Mononuclear cell (primary cell): ENCODE data around the gene MYG1. TPM values are rescaled to one million over a fixed set of nuclear protein-coding genes. Genes with fewer than 3 reads are reported as not detected.

Experiments
- H3K27me3 ChIP-seq: 2 replicates; pipeline ENCODE4 v1.6.0; 2011; ENCODE audit warnings: low read length, control low read depth; ENCODE audit not compliant: insufficient read depth
- H3K4me1 ChIP-seq: 2 replicates; pipeline ENCODE4 v1.5.1; 2011; ENCODE audit warnings: mild to moderate bottlenecking, low read length, control low read depth; ENCODE audit not compliant: insufficient read depth
- H3K4me3 ChIP-seq: 2 replicates; pipeline ENCODE4 v1.5.1; 2011; ENCODE audit warnings: mild to moderate bottlenecking, low read length, moderate library complexity
- H3K9me3 ChIP-seq: 2 replicates; pipeline ENCODE4 v1.5.1; 2011; ENCODE audit warnings: low read depth, mild to moderate bottlenecking, control low read depth, low read length
- total RNA-seq: library from RNA; depleted of rRNA; stranded (reverse); fragments of >200 nt; gene quantifications from one replicate; pipeline ENCODE4 v1.2.3, GENCODE V29; 2012

The MYG1 gene
- total RNA-seq, 1 donor, result 20.4 TPM

- Histone ChIP-seq H3K9me3 (no peaks in the 10 kb centered on the region), H3K27me3 (peaks cover 20% of the 10 kb centered on the region), H3K4me1 (peaks cover 10% of the 10 kb centered on the region), H3K4me3 (no peak overlapping the region)
Observed at GRCh38 chr12:53332744-53333143, 33.2 kb downstream of the MYG1 start.

- Histone ChIP-seq H3K27me3 (peaks cover 21% of the 10 kb centered on the region), H3K9me3 (no peaks in the 10 kb centered on the region), H3K4me3 (no peak overlapping the region), H3K4me1 (peaks cover 15% of the 10 kb centered on the region)
Observed at GRCh38 chr12:53333289-53333688, 33.8 kb downstream of the MYG1 start.

- Histone ChIP-seq H3K9me3 (no peaks in the 10 kb centered on the region), H3K4me1 (peaks cover 19% of the 10 kb centered on the region), H3K4me3 (no peak overlapping the region), H3K27me3 (peaks cover 24% of the 10 kb centered on the region)
Observed at GRCh38 chr12:53333845-53334244, 34.4 kb downstream of the MYG1 start.

GRCh38 chr12:53334822-53335221 is 35.3 kb downstream of the MYG1 start:
- H3K4me3 ChIP-seq, result no peak overlapping the region
- H3K27me3 ChIP-seq, result peaks cover 24% of the 10 kb centered on the region

GRCh38 chr12:53336181-53336681 is 36.7 kb downstream of the MYG1 start, which contains the start of gene SP7:
SP7 (minus strand) TSS chr12:53336354; CDS start chr12:53335646, 708 bp downstream.
- H3K4me1 ChIP-seq, result peaks cover 19% of the 10 kb centered on the region
- no peak within 1 kb of the TSS for H3K4me3 ChIP-seq
- H3K9me3 ChIP-seq, result no peaks in the 10 kb centered on the region
- H3K27me3 ChIP-seq, result peaks cover 24% of the 10 kb centered on the region

More at GRCh38 chr12:53334822-53335221, 35.3 kb downstream of the MYG1 start:
- H3K4me1 ChIP-seq, result peaks cover 19% of the 10 kb centered on the region
- H3K9me3 ChIP-seq, result no peaks in the 10 kb centered on the region

- Histone ChIP-seq H3K4me3 (no peak overlapping the region), H3K27me3 (peaks cover 24% of the 10 kb centered on the region), H3K4me1 (peaks cover 19% of the 10 kb centered on the region), H3K9me3 (no peaks in the 10 kb centered on the region)
Observed at GRCh38 chr12:53338017-53338416, 38.5 kb downstream of the MYG1 start.

GRCh38 chr12:53338916-53339315 is 39.4 kb downstream of the MYG1 start:
- H3K4me3 ChIP-seq, result no peak overlapping the region
- H3K4me1 ChIP-seq, result peaks cover 22% of the 10 kb centered on the region
- no peaks in the 10 kb centered on the region for H3K9me3 ChIP-seq
- H3K27me3 ChIP-seq, result peaks cover 24% of the 10 kb centered on the region

- Histone ChIP-seq H3K9me3 (no peaks in the 10 kb centered on the region), H3K4me3 (no peak overlapping the region), H3K27me3 (peaks cover 24% of the 10 kb centered on the region), H3K4me1 (peaks cover 30% of the 10 kb centered on the region)
Observed at GRCh38 chr12:53340398-53340797, 40.9 kb downstream of the MYG1 start.

GRCh38 chr12:53343449-53343848 is 44.0 kb downstream of the MYG1 start:
- Histone ChIP-seq H3K9me3 (no peaks in the 10 kb centered on the region), H3K27me3 (peaks cover 3% of the 10 kb centered on the region), H3K4me3 (no peak overlapping the region), H3K4me1 (peaks cover 16% of the 10 kb centered on the region)

GRCh38 chr12:53343969-53344368 is 44.5 kb downstream of the MYG1 start:
- Histone ChIP-seq H3K4me3 (no peak overlapping the region), H3K9me3 (no peaks in the 10 kb centered on the region), H3K27me3 (no peaks in the 10 kb centered on the region), H3K4me1 (peaks cover 13% of the 10 kb centered on the region)

GRCh38 chr12:53344487-53344823 is 45.0 kb downstream of the MYG1 start:
- H3K4me1 ChIP-seq, result peaks cover 13% of the 10 kb centered on the region
- H3K4me3 ChIP-seq, result no peak overlapping the region
- H3K27me3 ChIP-seq, result no peaks in the 10 kb centered on the region
- H3K9me3 ChIP-seq, result no peaks in the 10 kb centered on the region

GRCh38 chr12:53344824-53345485 is 45.5 kb downstream of the MYG1 start:
- H3K9me3 ChIP-seq, result no peaks in the 10 kb centered on the region
- no peaks in the 10 kb centered on the region for H3K27me3 ChIP-seq
- peak overlapping the region; percentile 45 for H3K4me3 ChIP-seq
- H3K4me1 ChIP-seq, result peaks cover 13% of the 10 kb centered on the region

GRCh38 chr12:53345486-53346188 is 46.1 kb downstream of the MYG1 start:
- Histone ChIP-seq H3K9me3 (no peaks in the 10 kb centered on the region), H3K4me1 (peaks cover 13% of the 10 kb centered on the region), H3K27me3 (no peaks in the 10 kb centered on the region), H3K4me3 (no peak overlapping the region)

- no peaks in the 10 kb centered on the region for H3K9me3 ChIP-seq
- peaks cover 13% of the 10 kb centered on the region for H3K4me1 ChIP-seq
- H3K27me3 ChIP-seq, result no peaks in the 10 kb centered on the region
- H3K4me3 ChIP-seq, result no peak overlapping the region
Observed at GRCh38 chr12:53346491-53346890, 47.0 kb downstream of the MYG1 start.

- no peak overlapping the region for H3K4me3 ChIP-seq
- H3K9me3 ChIP-seq, result no peaks in the 10 kb centered on the region
- no peaks in the 10 kb centered on the region for H3K27me3 ChIP-seq
- peaks cover 17% of the 10 kb centered on the region for H3K4me1 ChIP-seq
Observed at GRCh38 chr12:53347905-53348304, 48.4 kb downstream of the MYG1 start.
